Mucosa of gallbladder (tissue), 1 donor: Measurements from ENCODE around the gene TSC22D3. TPM values are rescaled to one million over a fixed set of nuclear protein-coding genes. Genes with fewer than 3 reads are reported as not detected.

Experiments used
- DNase-seq: peaks from one replicate; pipeline ENCODE4 v3.0.0-alpha.2; 2020; ENCODE audit warnings: low spot score
- total RNA-seq: library from RNA; stranded (reverse); gene quantifications from one replicate; pipeline ENCODE4 v1.2.1, GENCODE V29; 2021
- donor health status: DM: no; HTN: no; CAD: no.

The TSC22D3 gene
- total RNA-seq, 1 donor from 2014 or later, result 218 TPM

DNA sequence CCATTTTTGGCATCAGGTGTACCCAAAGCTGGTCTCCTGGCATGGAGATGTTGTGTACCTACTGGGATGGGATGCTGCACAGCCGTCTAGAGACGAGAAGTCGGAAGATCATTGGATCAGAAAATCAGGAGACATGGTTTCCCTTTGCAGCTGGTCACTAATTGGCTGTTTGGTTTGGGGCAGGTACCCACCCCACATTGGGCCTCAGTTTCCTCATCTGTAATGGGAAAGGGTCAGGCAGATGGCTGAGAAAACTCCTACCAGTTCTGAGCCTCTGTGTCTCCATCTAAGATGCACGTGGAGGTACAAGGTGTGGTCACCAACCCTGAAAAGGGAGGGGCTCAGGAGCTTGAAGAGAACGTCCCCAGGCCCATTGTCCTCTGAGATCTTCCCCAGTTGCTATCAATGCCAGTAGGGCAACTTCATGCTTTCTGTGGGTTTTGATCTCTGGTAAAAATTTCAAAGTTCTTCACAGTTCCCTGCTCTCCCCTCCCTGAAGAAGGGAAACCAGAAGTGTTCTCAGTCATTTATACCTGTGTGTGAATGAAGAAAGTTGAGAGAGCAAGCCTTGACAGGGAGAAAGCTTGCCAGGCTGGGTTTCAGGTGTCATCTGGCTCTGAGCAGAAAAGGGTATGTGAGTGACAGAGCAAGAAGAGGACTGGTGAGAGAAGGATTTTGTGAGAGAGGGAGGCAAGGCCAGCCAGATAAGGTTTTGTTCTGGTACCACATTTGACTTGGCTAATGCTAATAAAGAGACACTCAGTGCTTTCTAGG lies 15.1 kb downstream of the TSC22D3 start:
- no peak for DNase-seq

DNA sequence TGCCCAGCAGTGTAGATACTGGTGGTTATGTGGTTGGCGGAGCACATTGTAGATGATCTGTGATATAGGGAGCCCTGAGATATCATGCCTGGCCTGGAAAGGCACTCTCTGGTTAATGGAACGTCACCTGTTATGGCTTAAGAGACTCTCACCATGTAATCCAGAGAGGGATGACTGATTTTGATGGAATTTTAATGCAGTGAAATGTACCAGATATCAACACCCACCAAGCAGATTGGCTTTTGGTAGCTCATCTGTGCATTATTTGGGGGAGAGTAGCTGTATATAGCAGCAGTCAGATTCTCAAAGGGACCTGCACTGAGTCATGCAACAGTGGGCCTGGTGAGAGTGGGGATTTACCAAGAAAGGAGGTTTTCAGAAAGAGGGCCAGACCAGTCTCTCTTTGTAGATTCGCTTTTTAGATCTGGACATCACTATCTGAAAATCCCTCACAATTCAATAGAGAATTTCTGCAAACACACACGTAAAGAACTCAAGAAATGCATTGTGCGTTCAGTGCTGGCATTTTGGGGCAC lies 17.3 kb downstream of the TSC22D3 start:
- no peak for DNase-seq

- DNase-seq, result no peak
Measured at GRCh38 chrX:107755721-107756120, 19.9 kb downstream of the TSC22D3 start.

- DNase-seq, result no peak
Measured at GRCh38 chrX:107753187-107753586, 22.4 kb downstream of the TSC22D3 start.

DNA sequence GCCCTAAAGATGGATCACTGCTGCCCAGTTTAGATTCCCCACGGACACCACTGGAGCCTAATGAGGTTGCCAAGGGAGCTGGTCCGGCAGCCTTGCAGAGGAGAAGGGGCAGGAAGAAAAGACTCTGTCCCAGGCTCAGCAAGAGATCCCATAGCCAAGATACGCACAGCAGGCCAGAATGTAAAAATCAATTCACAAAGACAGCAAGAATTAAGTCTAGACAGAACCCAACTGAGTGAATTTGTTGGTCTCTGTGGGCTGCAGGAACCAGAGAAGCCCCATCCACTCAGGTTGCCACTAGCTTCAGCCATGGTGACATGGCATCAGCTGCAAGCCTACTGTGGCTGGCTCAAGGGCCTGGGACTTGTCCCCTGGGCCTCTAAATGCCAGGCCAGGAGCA lies 22.9 kb downstream of the TSC22D3 start:
- DNase-seq, result no peak

GRCh38 chrX:107752043-107752442 lies 23.5 kb downstream of the TSC22D3 start:
- no peak for DNase-seq

- no peak for DNase-seq
Measured at GRCh38 chrX:107750861-107751445, 24.6 kb downstream of the TSC22D3 start.

GRCh38 chrX:107750263-107750662 lies 25.3 kb downstream of the TSC22D3 start:
- DNase-seq, result no peak

GRCh38 chrX:107748506-107748905 lies 27.1 kb downstream of the TSC22D3 start:
- DNase-seq, result no peak

- DNase-seq, result no peak
Measured at GRCh38 chrX:107747596-107748161, 27.9 kb downstream of the TSC22D3 start.

DNA sequence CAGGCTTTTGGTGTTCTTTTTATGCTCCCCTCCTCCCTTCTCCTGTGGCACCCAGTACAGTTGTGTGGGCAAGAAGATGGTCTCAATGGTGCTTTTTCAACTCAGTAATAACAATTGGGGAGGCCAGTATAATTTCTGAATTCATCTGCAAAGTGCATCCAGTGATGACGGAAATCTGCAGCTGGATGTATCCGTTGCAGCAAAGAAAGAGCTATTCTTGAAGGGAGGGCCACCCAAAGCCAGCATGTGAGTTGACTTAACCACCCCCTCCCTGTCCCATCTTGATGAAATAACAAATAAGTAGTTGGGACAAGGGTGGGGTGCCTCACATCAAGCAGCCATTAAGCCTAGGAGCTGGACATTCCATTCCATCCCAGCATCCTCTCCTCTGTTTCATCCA lies 30.7 kb downstream of the TSC22D3 start:
- DNase-seq, result no peak

GRCh38 chrX:107743995-107744394 lies 31.6 kb downstream of the TSC22D3 start:
- DNase-seq, result no peak

DNA sequence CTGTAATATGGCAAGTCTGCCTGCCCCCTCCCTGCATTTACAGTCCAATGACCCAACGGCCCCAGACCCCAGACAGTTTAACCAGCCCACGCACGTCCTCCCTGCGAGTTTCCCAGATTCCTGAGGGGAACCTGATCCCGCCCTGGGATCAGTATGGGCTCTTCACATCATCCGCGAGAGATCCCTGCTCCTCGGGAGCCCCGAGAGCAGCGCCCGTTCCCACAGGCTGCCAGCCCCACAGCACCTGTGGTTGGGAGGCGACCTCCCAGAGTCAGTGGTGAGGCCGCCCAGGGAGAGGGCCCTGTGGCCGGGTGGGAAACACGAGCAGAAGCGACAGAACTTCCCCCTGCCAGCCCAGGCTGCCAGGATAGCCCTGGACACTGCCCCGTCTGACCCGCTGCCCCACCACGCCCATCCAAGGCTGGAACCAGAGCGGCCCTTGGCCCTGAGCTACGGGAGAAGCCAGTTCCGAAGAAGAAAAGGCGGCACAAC lies 32.8 kb downstream of the TSC22D3 start:
- DNase-seq, result no peak

- DNase-seq, result no peak
Measured at GRCh38 chrX:107741404-107741790, 34.2 kb downstream of the TSC22D3 start.

GRCh38 chrX:107739541-107739940 lies 36.0 kb downstream of the TSC22D3 start:
- DNase-seq, result no peak

- DNase-seq, result no peak
Measured at GRCh38 chrX:107738768-107739167, 36.8 kb downstream of the TSC22D3 start.

DNA sequence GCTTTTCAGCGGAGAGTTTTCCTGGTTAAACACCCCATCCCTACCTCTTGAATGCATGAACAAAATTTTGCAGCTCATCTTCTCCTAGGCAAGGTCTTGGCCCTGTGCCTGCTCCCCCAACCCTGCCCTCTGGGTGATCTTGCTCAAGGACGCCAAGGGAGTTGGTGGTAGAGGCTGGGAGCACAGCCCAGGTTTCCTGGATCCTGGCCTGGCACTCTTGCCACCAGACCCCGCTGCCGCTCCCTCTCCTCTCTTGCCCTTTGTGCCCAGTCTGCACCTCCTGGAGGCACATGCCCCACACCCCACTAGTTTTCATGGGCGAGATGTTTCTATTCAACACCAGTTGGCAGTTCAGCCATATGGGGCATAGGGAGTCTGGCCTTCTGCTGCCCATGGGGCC lies 37.3 kb downstream of the TSC22D3 start:
- DNase-seq, result no peak

DNA sequence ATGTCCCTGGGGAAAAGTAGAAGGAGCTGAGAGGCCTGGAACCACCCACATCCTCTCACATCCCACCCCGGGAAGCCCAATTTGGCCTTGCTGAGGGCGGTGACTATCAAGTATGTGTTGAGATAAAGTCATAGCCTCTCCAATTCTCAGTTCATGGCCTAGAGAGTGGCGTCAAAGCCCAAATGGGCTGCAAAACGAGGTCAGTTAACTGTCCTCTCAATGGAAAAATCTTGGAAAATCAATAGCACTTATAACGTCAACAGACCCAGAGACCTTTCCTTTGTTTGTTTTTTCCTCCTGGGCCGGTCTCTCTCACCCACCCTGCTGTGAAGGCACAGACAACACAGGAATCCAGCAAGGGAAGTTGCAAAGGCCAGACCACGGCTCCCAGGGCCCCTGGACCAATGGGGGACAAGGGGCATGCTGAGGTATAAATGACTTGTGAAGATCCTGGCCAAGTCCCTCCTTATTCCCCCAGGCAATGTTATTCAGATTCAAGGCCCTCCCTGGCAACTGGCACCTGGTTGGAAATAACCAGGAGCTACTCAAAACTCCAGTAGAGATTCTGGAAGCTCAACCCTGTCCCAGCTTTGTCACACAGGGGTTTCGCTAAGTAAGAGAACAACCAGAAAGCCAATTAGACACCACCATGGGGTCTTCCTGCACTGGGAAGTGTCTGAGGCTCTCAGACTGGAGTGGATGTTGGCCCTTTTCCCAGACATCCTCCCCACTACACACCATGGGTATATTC lies 38.6 kb downstream of the TSC22D3 start:
- DNase-seq, result no peak

DNA sequence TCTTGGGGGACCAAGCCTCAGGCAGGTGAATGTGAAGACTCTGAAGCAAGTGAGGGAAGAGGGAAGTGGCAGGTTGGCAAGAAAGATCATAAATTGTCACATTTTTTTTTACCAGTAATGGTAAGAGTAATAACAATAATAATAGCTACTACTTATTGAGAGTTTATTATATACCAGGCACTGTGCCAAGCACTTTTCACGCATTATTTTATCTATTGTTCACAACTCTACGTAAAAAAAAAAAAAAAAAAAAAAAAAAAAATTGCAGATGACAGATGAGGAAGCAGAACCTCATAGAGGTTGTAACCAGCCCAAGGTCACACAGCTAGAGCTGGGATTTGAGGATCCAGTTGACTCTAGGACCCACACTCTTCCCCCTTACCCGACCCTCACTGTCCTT lies 40.9 kb downstream of the TSC22D3 start:
- DNase-seq, result no peak

DNA sequence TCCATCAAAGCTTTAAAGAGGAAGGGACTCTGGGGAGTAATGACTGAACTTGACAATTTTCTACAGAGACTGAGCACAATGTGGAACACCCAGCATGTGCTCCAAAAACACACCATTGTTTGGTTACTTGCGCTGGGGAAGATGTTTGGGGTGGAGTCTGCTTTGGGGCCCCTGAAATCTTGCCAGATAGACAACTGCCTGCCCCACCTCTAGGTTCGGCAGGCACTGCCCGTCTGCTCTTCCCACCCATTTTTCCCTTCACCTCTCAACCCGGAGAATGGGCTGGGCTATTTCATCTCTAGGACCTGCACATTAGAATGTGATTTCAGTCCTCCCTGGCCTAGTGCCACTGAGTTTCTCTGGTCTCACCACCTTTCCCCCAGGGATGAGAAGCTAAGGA lies 41.9 kb downstream of the TSC22D3 start:
- no peak for DNase-seq

DNA sequence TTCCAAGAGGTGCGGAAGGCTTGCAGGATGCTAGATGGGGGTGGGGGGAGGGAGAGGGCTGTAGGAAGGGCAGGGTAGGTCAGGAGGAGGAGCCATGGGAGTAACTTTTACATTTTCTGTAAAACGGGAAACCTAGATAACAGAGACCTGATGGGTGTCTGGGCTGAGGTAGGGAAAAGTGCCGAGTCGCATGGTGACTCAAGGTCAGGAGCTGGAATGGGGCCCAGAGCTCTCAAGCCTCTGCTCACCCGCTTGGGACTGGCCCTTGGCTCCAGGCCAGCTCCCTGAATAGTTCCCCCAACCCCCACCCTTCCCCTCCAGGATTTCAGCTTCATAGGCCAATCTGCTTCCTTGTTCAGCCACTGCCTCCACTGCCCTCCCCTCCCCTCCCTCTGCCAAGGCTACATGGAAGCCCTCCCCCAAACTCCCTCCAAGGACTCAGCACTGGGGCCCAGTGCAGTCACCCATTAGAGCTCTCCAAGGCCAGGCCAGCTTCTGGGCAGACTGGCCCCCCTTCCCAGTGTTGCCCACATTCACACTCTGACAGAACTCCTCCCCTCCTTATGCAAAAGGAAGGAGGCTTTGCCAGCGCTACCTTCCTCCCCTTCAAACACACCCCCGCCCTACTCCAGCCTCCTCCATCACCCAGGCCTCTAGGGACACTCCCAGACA lies 43.6 kb downstream of the TSC22D3 start:
- DNase-seq, result peak; percentile 88
